BJ (cell line): Measurements from ENCODE around the gene CLINT1. TPM values are rescaled to one million over a fixed set of nuclear protein-coding genes. Genes with fewer than 3 reads are reported as not detected.

ENCODE experiments used
- CTCF ChIA-PET: fragments of 350-600 bp; formaldehyde crosslinking; extraction: SDS; loops from one replicate; lab custom pipeline; 2021; ENCODE audit warnings: antibody characterized with exemption, inconsistent platforms; lab: Yijun Ruan, JAX
- POLR2A ChIA-PET: fragments of 300-600 bp; sonication (Branson Sonifier 250); formaldehyde crosslinking; extraction: SDS; loops from one replicate; lab custom pipeline; 2021; ENCODE audit warnings: antibody characterized with exemption; lab: Charles Lee
- DNase-seq: peaks from one replicate; pipeline ENCODE4 v3.0.0-alpha.2; 2011; ENCODE audit warnings: low read depth
- H3K27me3 ChIP-seq: 2 replicates; pipeline ENCODE4 v1.6.0; 2011; ENCODE audit warnings: low read length; ENCODE audit not compliant: control insufficient read depth, insufficient read depth
- H3K36me3 ChIP-seq: 2 replicates; pipeline ENCODE4 v1.5.1; 2011; ENCODE audit warnings: low read length; ENCODE audit not compliant: control insufficient read depth, insufficient read depth
- H3K4me3 ChIP-seq: 2 replicates; pipeline ENCODE4 v1.5.1; 2011; ENCODE audit warnings: low read depth, mild to moderate bottlenecking, control low read depth, low read length
- polyA plus RNA-seq: library from polyadenylated mRNA; depleted of rRNA; stranded (reverse); fragments of >200 nt; gene quantifications from 2 replicates; pipeline ENCODE4 v1.2.3, GENCODE V29; 2011
- TF ChIP-seq, protein P1 (sequence below): IDR thresholded peaks from 2 replicates; pipeline ENCODE4 v1.5.1; 2011; ENCODE audit warnings: low read depth, mild to moderate bottlenecking, control low read depth, inconsistent platforms, low read length, moderate library complexity; ENCODE audit not compliant: insufficient read depth

Gene CLINT1
- polyA plus RNA-seq, 1 experiment = 164 TPM

DNA sequence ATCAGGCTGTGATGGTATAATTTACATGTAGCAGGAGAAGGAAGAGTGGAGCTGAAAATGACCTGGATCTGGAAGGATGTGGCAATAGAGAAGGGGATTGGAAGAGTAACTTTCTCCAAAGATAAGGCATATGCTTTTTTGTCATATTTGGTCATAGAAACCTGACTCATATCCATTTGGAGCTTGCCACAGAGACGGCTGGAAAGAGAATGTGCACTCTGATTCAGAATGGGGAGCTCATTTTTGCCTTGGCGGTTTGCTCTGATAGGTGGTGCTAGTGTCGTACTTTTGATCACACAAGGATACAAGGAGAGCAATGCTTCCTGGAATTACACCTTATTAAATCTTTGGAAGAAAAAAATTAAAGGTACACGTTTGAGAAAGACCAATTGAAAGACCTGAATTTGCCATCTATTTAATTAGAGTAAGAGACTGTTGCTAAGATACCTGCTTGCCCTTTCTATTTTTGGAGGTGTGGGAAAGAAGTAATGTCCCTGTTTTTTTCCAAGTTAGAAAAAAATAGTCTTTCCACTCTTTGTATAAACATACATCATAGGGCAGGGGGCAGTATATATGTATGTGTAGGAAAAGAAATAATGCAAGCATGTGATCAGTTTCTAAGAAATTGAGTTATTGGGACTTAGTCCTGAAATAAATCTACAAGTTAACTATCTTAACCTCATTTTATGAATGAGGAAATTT, 110.0 kb downstream of the CLINT1 start:
- POLR2A ChIA-PET = no interaction called here
- TF ChIP-seq, protein P1, sequence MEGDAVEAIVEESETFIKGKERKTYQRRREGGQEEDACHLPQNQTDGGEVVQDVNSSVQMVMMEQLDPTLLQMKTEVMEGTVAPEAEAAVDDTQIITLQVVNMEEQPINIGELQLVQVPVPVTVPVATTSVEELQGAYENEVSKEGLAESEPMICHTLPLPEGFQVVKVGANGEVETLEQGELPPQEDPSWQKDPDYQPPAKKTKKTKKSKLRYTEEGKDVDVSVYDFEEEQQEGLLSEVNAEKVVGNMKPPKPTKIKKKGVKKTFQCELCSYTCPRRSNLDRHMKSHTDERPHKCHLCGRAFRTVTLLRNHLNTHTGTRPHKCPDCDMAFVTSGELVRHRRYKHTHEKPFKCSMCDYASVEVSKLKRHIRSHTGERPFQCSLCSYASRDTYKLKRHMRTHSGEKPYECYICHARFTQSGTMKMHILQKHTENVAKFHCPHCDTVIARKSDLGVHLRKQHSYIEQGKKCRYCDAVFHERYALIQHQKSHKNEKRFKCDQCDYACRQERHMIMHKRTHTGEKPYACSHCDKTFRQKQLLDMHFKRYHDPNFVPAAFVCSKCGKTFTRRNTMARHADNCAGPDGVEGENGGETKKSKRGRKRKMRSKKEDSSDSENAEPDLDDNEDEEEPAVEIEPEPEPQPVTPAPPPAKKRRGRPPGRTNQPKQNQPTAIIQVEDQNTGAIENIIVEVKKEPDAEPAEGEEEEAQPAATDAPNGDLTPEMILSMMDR = no peak
- Histone ChIP-seq H3K27me3 (no peaks in the 10 kb centered on the region), H3K4me3 (no peak overlapping the region), H3K36me3 (peaks cover 1% of the 10 kb centered on the region)
- CTCF ChIA-PET = interaction anchor here (0.6 to 1.6 kb wide), 6 partner anchors 11 to 412 kb away, joined by 3 to 4 read pairs (median 3); no protein-coding TSS in a partner anchor
- peak; percentile 12 for DNase-seq

DNA sequence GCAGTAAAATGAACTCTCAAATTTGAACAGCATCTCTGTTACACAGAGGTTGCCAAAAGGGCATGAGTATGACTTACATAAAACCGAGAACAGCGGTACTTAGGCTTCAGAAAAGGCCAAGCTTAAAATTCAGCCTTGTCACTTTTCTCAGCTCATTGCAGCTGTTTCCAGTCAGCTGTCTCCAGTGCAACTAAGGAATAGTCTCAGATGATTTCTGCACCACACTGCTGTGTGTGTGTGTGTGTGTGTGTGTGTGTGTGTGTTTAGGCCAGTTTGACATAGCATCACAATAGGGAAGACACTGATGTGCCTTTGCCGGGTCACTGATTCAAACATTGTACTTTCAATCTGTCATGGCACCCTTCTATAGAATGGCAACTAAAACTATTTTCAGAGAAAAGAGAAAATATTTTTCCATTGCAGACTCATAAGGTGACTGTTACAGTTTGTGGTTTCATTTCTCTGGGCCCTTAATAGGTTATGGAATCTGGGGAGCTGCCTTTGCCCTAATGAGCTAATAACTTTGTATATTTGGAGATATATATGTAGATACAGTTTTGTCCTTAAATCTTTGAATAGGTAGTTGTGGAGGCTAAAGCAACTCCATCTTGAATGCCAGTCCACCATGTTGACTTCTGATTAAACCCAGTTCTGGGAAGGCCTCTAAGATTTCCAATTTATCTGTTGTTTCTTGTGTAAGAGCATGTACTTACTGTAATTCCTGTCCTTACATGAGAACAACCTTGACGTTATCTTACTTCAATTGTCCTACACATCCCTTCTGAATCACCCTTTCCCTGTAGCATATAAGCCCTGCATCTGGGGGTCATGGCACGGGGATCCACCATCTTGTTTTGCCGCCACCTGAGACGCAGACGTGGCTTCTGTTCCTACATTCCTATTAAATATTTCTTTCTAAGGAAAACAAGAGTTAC, 110.9 kb downstream of the CLINT1 start:
- Histone ChIP-seq H3K27me3 (no peaks in the 10 kb centered on the region), H3K36me3 (no peaks in the 10 kb centered on the region), H3K4me3 (no peak overlapping the region)
- DNase-seq = no peak
- CTCF ChIA-PET = interaction anchor here (0.6 to 1.6 kb wide), 6 partner anchors 12 to 411 kb away, joined by 3 to 4 read pairs (median 3); no protein-coding TSS in a partner anchor
- TF ChIP-seq, protein P1 = no peak
- POLR2A ChIA-PET = no interaction called here

DNA sequence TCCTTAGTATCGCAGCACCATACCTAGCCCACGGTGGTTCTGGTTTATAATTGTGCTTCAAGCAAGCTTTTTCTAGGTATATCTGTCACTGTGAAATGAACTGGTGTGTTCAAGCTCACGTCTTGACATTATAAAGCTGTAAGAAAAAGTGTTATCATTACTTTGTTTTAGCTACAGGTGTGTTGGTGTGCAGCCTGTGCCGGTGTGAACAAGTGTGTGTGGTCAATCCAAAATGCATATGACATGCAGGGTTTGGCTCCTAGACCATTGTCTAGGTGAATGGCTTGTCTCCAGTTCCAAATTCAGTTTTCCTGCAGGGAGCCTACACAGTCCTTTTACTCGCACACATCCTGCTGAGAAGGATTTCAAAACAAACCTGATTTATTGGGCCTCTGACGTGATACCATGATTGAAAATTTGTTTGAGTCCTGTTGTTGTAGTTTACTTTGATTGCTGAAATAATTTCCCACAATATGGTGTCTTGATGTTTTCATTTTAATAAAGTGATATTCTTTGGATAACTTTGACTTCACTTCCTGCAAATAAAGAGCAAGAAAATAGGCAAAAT, 111.7 kb downstream of the CLINT1 start:
- Histone ChIP-seq H3K4me3 (no peak overlapping the region), H3K36me3 (no peaks in the 10 kb centered on the region), H3K27me3 (no peaks in the 10 kb centered on the region)
- TF ChIP-seq, protein P1 = no peak
- DNase-seq = no peak
- POLR2A ChIA-PET = no interaction called here
- CTCF ChIA-PET = interaction anchor here (1.6 kb wide), 1 partner anchor 247 kb away, joined by 4 read pairs; no protein-coding TSS in a partner anchor

DNA sequence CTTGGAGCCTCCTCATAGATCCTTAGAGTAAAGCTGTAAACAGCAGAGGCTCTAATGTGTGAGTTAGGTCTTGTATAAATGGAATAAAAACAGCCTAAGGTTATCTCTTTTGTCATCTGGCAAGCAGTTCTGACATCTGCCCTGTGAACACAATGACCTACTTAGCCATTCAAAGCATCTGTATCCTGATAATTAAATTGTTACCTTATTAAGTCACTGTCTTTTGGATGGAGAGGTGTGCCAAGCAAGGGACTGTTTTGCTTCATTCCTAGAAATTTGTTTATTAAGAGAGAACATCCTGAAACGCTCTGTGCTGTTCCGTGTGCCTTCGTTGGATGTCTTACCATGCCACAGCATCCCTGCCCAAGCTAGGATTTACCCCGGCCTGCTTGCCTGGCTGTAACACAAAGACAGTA, 113.9 kb downstream of the CLINT1 start:
- Histone ChIP-seq H3K36me3 (no peaks in the 10 kb centered on the region), H3K27me3 (no peaks in the 10 kb centered on the region), H3K4me3 (no peak overlapping the region; the same call in 1 of the 2 replicates)
- TF ChIP-seq, protein P1 = no peak
- DNase-seq = no peak
- POLR2A ChIA-PET = interaction anchor here (0.6 kb wide), 1 partner anchor 19 kb away, joined by 3 read pairs; no protein-coding TSS in a partner anchor
- CTCF ChIA-PET = interaction anchor here (1.1 to 4.6 kb wide), 5 partner anchors 9 to 417 kb away, joined by 3 to 42 read pairs (median 5); partner anchors contain the start of gene THG1L
